ENCODE results near the gene SCT. TPM values are rescaled to one million over a fixed set of nuclear protein-coding genes. Genes with fewer than 3 reads are reported as not detected.

The SCT gene, protein sequence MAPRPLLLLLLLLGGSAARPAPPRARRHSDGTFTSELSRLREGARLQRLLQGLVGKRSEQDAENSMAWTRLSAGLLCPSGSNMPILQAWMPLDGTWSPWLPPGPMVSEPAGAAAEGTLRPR
- total RNA-seq, result not detected in 2 replicates

DNA sequence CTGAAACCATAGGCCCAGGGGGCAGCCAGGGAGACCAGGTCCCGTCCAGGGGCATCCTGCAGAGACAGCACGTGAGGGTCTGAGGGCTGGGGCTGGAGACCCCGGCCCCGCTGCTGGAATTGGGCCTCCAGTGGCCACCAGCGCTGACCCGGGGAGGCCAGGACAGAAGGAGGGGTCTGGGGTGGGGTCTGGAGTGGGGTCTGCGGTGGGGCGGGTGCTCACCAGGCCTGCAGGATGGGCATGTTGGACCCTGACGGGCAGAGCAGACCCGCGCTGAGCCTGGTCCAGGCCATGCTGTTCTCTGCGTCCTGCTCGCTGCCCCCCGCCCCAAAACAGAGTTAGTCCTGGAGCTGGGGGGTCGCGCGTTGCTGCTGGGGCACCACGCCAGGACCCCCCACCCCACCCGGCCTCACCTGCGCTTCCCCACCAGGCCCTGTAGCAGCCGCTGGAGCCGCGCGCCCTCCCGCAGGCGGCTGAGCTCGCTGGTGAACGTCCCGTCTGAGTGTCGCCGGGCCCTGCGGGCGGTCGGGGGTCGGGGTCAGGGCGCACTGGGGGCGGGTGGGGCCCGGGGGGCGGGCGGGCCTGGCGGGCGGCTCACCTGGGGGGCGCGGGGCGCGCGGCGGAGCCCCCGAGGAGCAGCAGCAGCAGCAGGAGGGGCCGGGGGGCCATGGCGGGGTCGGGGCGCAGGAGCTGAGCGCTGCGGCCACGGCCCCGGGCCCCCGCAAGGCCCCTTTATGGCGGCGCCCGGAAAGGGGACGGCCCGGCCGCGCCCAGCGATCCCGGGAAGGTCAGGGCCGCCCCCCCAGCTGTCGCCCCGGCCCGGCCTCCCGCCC lies at the start of gene SCT:
SCT (minus strand) TSS at position 707 of the 833 bp plus-strand sequence; CDS start at position 669, 38 bp downstream.
- DNase-seq (ENCODE audit: low read depth), result no peak
- H3K4me3 ChIP-seq (ENCODE audit: low read depth, low read length), result no peak within 1 kb of the TSS
- TF ChIP-seq, protein P1, sequence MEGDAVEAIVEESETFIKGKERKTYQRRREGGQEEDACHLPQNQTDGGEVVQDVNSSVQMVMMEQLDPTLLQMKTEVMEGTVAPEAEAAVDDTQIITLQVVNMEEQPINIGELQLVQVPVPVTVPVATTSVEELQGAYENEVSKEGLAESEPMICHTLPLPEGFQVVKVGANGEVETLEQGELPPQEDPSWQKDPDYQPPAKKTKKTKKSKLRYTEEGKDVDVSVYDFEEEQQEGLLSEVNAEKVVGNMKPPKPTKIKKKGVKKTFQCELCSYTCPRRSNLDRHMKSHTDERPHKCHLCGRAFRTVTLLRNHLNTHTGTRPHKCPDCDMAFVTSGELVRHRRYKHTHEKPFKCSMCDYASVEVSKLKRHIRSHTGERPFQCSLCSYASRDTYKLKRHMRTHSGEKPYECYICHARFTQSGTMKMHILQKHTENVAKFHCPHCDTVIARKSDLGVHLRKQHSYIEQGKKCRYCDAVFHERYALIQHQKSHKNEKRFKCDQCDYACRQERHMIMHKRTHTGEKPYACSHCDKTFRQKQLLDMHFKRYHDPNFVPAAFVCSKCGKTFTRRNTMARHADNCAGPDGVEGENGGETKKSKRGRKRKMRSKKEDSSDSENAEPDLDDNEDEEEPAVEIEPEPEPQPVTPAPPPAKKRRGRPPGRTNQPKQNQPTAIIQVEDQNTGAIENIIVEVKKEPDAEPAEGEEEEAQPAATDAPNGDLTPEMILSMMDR (conservative IDR thresholded peaks at IDR 0.05; ENCODE audit: low read depth, low read length), result no peak

DNA sequence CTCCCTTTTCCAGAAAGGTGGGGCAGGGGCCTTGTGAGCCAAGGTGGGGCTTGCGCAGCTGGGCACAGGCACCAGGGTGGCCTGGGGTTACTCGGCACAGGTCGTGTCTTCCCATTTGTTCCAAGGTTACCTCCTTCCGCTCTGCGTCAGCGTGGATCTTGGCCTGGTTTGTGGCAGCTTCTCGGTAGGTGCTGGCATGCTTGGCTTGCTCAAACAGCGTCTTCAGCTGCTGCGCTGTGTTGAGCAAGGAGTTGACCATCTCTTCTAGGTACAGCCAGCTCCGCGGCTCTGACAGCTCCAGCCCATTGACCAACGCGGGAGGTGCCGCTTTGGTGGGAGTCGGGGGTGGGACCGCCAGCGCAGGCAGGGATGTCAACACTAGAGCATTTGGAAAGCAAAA lies 47.4 kb upstream of the SCT start:
- DNase-seq (ENCODE audit: low read depth), result no peak
- H3K4me3 ChIP-seq (ENCODE audit: low read depth, low read length), result no peak overlapping the region
- TF ChIP-seq, protein P1 (conservative IDR thresholded peaks at IDR 0.05; ENCODE audit: low read depth, low read length), result no peak

DNA sequence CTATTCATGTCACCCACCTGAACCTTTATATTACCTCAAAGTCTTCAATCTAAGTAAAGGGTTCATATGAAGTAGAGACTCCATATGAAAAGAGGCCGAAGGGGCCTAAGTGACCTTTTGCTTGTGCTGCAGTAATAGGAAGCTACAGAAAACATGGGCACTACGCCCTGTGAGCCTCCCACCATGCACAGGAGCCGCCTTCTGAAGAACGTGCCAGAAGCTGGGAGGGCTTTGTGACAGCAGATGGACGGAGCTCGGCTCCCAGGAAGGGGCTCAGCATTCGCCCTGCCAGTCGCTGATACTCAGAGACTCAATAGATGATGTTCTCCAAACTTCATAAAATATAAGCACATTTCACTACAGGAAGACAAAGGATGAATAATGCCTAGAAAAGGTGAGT lies 46.9 kb upstream of the SCT start:
- TF ChIP-seq, protein P1 (conservative IDR thresholded peaks at IDR 0.05; ENCODE audit: low read depth, low read length), result no peak
- H3K4me3 ChIP-seq (ENCODE audit: low read depth, low read length), result no peak overlapping the region
- no peak for DNase-seq (ENCODE audit: low read depth)

DNA sequence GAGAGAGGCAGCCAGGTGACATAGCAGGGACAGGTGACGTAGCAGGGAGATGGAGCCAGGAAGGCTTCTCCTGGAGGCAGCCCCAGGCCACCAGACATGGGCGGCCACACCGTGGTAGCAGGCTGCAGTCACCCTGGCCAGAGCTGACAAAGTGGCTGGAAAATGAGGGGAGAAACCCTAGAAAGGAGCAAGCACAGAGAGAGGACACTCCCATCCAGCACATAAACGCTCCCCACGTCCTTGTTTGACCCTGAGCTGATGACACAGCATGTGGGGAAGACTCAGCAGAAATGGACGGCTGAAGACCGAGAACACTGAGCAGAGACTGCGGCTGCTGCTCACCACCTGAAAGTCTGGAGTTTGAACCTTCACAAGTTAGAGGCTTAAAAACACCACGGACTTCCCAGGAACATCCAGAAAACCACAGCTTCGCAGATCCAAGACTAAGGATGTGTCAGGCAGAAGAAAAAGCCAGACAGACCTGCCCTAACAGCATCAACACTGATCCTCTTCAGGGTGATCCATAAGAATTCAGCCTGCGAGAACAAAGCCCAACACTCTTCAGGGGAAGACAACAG lies 38.8 kb upstream of the SCT start:
- TF ChIP-seq, protein P1 (conservative IDR thresholded peaks at IDR 0.05; ENCODE audit: low read depth, low read length), result no peak
- DNase-seq (ENCODE audit: low read depth), result no peak
- H3K4me3 ChIP-seq (ENCODE audit: low read depth, low read length), result no peak overlapping the region

DNA sequence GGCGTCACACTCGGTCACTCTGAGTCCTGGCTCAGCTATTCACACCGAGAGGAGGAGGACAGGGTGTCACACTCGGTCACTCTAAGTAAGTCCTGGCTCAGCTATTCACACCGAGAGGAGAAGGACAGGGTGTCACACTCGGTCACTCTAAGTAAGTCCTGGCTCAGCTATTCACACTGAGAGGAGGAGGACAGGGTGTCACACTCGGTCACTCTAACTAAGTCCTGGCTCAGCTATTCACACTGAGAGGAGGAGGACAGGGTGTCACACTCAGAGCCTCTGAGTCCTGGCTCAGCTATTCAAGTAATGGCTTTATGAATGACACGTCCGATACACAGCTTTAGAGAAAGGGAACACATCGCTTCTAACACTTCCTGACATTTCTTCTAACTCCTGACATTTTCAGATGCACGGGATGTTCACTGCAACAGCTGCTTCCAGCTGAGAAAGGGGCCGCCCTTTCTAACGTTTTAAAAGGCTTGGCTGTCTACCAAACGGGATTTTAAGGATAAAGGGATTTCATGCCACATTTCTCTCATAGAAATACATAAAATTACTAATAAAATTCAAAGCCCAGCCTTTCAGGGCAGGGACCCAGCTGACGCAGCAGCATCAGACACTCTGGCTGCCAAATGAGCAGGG lies 38.2 kb upstream of the SCT start:
- DNase-seq (ENCODE audit: low read depth), result no peak
- TF ChIP-seq, protein P1 (conservative IDR thresholded peaks at IDR 0.05; ENCODE audit: low read depth, low read length), result no peak
- H3K4me3 ChIP-seq (ENCODE audit: low read depth, low read length), result no peak overlapping the region

DNA sequence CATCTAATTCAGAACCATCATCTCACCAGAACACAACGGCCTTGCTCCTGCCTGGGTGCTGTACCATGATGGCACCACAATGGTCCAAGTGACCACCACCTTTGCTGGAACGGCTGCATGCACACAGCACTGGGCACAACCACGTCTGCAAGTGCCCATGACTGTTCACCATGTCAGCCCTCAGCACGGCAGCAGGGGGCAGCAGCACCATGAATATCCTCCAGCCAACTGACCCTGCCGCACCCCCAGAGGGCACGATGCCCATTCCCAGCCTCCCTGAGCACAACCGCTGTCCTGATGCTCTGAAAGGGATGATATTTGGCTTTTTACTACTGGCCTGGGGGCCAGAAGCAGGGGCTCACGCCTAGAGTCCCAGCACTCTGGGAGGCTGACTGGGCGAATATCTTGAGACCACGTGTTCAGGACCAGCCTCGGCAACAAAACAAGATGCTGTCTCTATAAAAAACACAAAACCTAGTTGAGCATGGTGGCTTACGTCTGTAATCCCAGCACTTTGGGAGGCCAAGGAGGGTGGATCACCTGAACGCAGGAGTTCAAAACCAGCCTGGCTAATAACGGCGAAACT lies 35.8 kb upstream of the SCT start:
- TF ChIP-seq, protein P1 (conservative IDR thresholded peaks at IDR 0.05; ENCODE audit: low read depth, low read length), result peak; percentile 76
- H3K4me3 ChIP-seq (ENCODE audit: low read depth, low read length), result no peak overlapping the region
- DNase-seq (ENCODE audit: low read depth), result no peak

Data from epithelial cell of proximal tubule (primary cell).